HG02852 (cell line): Measurements from ENCODE around the gene TMEM222.
"Not testable (repeated sequence)": the region's sequence is repeated elsewhere in the genome, so short reads cannot be mapped to it uniquely, and the experiment has no call there.

Source experiments
- ATAC-seq: cut with Tn5 transposase; IDR thresholded peaks from one replicate; pipeline ENCODE4 v1.9.1; 2021; ENCODE audit warnings: mild to moderate bottlenecking, moderate library complexity; ENCODE audit not compliant: unreplicated experiment

The TMEM222 gene

GRCh38 chr1:27321813-27322568 lies at the start of gene TMEM222:
Gene TMEM222 (plus strand): TSS chr1:27322163. CDS start chr1:27322198, 35 bp downstream.
- ATAC-seq = peak; percentile 90

GRCh38 chr1:27274204-27274603 lies 47.8 kb upstream of the TMEM222 start:
- no peak for ATAC-seq

GRCh38 chr1:27275696-27276095 lies 46.3 kb upstream of the TMEM222 start:
- ATAC-seq = no peak

GRCh38 chr1:27284425-27285273 lies 37.3 kb upstream of the TMEM222 start:
- ATAC-seq = no peak

DNA sequence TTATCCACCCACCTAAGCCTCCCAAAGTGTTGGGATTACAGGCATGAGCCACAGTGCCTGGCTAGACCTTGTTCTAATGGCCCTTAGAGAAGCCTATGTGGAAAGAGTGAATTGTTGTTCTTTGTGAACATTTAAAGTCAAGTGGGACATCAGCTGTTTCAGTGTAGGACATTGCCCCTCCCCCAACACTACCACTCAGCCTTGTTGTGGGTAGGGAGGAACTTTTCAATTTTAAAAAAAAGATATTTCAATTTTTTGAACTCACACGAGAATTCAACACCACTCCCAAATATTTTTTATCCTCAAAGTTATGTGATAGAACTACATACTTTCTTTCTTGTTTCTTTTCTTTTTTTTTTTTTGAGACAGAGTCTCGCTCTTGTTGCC lies 36.7 kb upstream of the TMEM222 start:
- ATAC-seq = no peak

DNA sequence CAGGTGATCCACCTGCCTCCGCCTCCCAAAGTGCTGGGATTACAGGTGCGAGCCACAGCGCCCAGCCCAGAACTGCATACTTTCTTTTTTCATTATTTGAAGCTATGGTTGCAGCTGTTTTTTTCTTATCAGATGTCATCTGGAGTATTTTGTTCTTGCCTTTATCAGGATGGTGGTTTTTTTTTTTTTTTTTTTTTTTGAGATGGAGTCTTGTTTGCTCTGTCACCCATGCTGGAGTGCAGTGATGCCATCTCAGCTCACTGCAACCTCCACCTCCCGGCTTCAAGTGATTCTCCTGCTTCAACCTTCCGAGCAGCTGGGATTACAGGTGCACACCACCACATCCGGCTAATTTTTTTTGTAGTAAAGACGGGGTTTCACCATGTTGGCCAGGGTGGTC lies 36.1 kb upstream of the TMEM222 start:
- ATAC-seq = not testable (repeated sequence)

DNA sequence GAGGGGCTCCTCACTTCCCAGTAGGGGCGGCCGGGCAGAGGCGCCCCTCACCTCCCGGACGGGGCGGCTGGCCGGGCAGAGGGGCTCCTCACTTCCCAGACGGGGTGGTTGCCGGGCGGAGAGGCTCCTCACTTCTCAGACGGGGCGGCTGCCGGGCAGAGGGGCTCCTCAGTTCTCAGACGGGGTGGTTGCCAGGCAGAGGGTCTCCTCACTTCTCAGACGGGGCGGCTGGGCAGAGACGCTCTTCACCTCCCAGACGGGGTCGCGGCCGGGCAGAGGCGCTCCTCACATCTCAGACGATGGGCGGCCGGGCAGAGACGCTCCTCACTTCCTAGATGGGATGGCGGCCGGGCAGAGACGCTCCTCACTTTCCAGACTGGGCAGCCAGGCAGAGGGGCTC lies 32.8 kb upstream of the TMEM222 start:
- ATAC-seq = not testable (repeated sequence)

GRCh38 chr1:27290581-27290980 lies 31.4 kb upstream of the TMEM222 start:
- no peak for ATAC-seq

DNA sequence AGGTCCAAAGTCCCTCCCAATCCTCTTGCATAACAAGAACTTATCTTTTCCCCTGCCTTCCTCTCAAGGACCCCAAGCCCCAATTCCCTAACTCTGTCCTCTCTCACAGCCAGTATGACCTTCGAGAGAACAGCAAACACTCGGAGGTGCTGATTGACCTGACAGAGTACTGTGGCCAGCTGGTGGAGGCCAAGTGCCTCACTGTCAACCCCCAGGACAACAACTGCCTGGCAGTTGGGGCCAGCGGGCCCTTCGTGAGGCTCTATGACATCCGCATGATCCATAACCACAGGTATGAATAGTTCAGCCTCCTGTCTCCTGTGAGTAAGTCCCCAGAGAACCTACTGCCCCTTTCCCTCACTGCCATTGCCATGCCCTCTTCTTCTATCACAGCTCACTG lies 29.9 kb upstream of the TMEM222 start:
- no peak for ATAC-seq

DNA sequence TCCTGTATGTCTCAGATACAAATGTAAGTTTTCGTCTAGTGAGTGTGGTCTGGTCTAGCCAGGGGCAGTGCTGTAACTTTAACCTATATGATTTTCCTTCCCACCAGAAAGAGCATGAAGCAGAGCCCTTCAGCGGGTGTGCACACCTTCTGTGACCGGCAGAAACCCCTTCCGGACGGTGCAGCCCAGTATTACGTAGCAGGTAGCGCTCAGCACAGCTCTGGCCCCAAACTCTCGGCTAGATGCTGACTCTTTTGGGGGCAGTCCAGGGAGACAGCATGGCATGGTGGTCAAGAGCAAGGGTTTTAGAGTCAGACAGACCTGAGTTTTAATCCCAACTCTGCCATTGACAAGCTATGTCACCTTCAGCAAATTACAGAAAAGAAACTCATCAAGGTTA lies 28.0 kb upstream of the TMEM222 start:
- ATAC-seq = no peak

DNA sequence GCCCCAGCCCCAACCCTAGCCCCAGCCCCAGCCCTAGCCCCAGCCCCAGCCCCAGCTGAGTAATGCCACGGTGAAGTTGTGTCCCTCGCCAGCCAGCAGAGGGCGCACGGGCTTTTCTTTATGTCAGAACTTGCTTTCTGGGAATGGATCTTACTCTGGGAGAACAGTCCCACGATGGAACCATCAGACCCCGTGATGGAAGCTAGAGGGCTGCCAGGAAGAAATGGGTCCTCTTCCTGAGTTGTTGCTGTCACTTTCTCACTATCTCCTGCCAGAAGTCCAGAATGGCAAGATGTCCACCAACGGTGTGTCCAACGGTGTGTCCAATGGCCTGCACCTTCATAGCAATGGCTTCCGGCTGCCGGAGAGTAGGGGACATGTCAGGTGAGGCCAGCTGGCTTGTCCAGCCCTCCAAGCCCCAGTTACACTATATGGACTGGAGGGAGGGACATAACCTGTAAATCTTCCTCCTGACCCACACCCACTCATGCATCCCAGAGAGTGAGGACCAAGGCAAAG lies 25.1 kb upstream of the TMEM222 start:
- no peak for ATAC-seq

DNA sequence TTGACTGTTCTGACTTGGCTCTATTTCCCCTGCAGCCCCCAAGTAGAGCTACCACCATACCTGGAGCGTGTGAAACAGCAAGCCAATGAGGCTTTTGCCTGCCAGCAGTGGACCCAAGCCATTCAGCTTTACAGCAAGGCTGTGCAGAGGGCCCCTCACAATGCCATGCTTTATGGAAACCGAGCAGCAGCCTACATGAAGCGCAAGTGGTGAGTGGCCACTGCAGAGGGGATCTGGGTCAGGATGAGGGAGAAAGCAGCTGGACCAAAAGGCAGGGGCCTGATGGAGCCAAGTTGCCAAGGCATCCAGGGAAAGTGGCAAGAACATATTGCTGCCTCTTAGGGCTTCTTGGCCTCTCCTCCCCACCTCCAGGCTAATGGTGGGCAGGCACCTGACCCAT lies 24.1 kb upstream of the TMEM222 start:
- ATAC-seq = no peak

GRCh38 chr1:27298632-27299384 lies 23.2 kb upstream of the TMEM222 start:
- ATAC-seq = no peak

GRCh38 chr1:27299385-27300271 lies 22.3 kb upstream of the TMEM222 start:
- no peak for ATAC-seq

- ATAC-seq = peak; percentile 48
Measured at GRCh38 chr1:27300341-27301051, 21.5 kb upstream of the TMEM222 start.

DNA sequence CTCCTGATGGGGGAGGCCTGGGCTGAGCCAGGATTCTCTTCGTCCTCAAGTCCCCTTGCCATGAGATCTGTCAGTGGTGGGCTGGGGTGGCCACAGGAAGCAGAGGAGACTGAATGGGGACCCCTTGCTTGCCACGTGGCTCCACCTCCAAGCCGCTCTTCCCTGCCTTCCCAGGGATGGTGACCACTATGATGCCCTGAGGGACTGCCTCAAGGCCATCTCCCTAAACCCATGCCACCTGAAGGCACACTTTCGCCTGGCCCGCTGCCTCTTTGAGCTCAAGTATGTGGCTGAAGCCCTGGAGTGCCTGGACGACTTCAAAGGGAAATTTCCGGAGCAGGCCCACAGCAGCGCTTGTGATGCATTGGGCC lies 20.9 kb upstream of the TMEM222 start:
- ATAC-seq = no peak

DNA sequence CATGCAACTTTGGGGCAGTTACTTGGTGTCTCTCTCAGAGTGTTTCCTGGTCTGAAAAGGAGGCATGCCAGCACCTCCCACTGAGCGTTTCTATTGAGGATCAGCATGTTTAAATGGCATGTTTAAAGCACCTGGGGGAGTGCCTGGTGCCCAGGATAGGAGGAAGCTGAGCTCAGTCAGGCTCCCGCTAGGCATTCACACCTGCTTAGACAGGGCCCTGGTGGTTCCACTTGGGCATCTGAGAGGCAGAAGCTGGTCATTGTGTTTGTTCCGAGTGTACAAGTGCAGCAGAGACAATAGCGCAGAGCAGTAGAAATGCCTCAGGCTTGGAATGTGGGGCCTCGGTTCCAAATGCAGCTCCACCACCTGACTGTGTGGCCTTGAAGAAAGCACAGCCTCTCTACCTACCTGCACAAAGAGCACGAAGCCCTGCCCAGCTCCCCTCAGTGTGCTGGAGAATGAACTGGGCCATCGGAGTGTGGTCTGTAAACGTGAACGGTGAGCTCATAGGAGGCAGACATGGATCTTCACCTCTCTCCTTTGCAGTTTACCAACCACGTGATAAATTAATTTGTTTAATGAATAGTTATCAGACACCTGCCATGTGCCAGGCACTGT lies 20.3 kb upstream of the TMEM222 start:
- ATAC-seq = no peak

DNA sequence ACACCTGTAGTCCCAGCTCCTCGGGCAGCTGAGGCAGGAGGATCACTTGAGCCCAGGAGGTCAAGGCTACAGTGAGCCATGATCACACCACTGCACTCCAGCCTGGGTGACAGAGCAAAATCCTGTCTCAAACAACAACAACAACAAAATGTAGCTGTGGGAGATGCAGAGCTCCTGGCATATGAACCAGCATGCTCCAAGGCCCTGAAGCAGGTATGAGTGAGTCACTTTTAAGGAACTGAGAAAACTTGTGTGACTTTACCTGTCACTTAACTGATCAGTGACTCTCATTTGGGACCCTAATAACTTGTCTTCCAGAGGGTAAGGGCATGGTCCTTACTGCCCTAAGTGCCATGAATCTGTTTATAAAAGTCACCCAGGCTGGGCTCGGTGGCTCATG lies 19.4 kb upstream of the TMEM222 start:
- no peak for ATAC-seq

DNA sequence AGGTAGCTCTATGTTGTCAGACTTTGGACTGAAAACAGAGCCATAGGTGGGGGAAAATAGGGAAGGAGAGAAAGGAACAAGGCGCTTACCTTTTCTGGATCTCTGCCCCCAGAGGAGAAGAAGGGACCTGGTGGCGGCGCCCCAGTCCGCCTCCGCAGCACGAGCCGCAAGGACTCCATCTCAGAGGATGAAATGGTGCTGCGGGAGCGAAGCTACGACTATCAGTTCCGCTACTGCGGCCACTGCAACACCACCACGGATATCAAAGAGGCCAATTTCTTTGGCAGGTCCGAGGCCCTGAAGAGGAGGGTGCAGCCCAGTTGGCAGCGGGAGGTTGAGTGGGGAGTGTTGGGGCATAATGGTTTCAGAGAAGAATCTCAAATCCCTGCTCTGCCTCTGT lies 18.5 kb upstream of the TMEM222 start:
- ATAC-seq = no peak
